Peyer's patch (tissue), 4 donors: ENCODE results near the gene WWOX.

Experiments used
- POLR2A ChIP-seq, 2 donors: fragments of 450-650 bp; IDR thresholded peaks; one replicate each; pipeline ENCODE4 v1.5.1; 2017; ENCODE audit warnings: antibody characterized with exemption in 2 of 2, mild to moderate bottlenecking in 2 of 2, moderate library complexity in 2 of 2
- TF ChIP-seq, protein P1 (sequence below), 6 experiments: fragments of 450-650 bp in 4 of 6; fragments of 200-600 bp in 2 of 6; sonication (generic) in 1 of 6; IDR thresholded peaks; one replicate each; pipeline ENCODE4 v1.5.1; 2017 to 2019; ENCODE audit warnings: antibody characterized with exemption in 6 of 6, mild to moderate bottlenecking in 3 of 6, moderate library complexity in 1 of 6

DNA sequence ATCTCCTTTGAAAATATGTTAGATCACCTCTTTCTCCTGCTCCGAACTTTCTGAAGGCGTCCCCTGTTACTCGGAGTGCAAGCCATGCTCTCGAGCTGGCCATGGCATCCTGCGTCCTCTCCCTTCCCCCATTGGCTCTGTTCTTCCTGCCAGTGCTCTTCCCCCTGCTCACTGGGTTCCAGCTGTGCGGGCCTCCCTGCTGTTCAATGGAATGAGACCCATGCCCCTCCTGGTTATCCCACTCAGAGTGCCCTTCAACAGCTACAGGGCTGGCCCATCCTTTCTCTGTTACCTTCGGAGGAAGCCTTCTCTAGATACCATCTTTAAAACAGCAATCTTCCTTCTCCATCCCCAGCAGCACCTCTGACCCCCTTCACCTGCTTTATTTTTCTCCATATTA, 996.8 kb downstream of the WWOX start:
- TF ChIP-seq, protein P1, sequence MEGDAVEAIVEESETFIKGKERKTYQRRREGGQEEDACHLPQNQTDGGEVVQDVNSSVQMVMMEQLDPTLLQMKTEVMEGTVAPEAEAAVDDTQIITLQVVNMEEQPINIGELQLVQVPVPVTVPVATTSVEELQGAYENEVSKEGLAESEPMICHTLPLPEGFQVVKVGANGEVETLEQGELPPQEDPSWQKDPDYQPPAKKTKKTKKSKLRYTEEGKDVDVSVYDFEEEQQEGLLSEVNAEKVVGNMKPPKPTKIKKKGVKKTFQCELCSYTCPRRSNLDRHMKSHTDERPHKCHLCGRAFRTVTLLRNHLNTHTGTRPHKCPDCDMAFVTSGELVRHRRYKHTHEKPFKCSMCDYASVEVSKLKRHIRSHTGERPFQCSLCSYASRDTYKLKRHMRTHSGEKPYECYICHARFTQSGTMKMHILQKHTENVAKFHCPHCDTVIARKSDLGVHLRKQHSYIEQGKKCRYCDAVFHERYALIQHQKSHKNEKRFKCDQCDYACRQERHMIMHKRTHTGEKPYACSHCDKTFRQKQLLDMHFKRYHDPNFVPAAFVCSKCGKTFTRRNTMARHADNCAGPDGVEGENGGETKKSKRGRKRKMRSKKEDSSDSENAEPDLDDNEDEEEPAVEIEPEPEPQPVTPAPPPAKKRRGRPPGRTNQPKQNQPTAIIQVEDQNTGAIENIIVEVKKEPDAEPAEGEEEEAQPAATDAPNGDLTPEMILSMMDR (IDR thresholded peaks at IDR 0.05): no peak
- no peak for TF ChIP-seq POLR2A (IDR thresholded peaks at IDR 0.05)
